ENCODE measurements around the gene STOML2.
A peak's percentile ranks its signal among the peaks of the same experiment; 100 is the strongest.

DNA sequence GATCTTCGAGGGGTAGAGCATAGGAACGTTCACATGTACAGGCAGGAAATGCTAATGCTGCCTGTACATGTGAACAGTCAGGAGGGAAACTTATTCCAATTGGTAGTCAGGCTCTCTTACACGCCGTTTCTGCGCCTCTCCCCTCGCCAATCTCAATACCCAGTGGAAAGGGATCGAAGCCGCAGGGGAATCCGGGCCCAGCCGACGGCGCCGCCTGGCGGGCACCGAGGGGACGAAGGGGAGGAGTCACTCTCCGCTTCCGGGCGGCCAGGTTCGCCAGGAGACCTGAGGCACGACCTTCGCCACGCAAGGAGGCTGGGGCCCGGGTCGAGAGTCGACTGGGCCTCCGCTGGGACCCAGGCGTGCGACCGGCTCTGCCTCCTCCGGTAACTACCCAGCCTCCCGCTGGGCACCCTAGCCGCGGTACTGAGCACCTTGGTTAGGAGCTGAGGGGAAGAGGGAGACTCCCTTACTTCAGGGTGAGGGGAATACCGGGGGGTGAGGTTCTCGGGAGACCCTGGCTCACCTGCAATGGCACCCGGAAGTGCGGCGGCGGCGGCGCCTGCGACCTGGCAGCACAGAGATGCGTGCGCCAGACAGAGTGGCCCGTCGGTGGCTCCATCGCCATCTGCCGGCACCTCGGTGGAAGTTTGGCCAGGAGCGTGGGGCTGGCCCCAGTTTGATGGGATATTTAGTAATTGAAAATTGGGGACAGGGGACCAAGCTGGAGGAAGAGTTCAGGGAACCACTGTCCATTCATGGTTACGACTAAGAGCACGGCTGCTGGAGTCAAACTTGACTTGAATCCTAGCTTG, 6.7 kb downstream of the STOML2 start, which contains the start of gene PIGO:
- TF ChIP-seq, protein P1, sequence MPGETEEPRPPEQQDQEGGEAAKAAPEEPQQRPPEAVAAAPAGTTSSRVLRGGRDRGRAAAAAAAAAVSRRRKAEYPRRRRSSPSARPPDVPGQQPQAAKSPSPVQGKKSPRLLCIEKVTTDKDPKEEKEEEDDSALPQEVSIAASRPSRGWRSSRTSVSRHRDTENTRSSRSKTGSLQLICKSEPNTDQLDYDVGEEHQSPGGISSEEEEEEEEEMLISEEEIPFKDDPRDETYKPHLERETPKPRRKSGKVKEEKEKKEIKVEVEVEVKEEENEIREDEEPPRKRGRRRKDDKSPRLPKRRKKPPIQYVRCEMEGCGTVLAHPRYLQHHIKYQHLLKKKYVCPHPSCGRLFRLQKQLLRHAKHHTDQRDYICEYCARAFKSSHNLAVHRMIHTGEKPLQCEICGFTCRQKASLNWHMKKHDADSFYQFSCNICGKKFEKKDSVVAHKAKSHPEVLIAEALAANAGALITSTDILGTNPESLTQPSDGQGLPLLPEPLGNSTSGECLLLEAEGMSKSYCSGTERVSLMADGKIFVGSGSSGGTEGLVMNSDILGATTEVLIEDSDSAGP (CRISPR knock-in tag; IDR thresholded peaks at IDR 0.05), result no peak
- peak; percentile 78 to 85 (median 82) for TF ChIP-seq CTCF (IDR thresholded peaks at IDR 0.05 in 2 of 3, conservative IDR thresholded peaks at IDR 0.05 in 1 of 3; ENCODE audit: insufficient read depth in 2 of 3, low read depth in 1 of 3, low read length in 3 of 3)
- no peak for TF ChIP-seq MECOM (CRISPR knock-in tag; IDR thresholded peaks at IDR 0.05)
